Epithelial cell of prostate (primary cell): Measurements from ENCODE around the gene SHPK.

ENCODE experiments used
- DNase-seq: peaks from one replicate; pipeline ENCODE4 v3.0.0-alpha.2; 2011; ENCODE audit warnings: low read depth, low spot score
- H3K27ac ChIP-seq: fragments of 450-650 bp; 2 replicates; pipeline ENCODE4 v1.5.1; 2017; ENCODE audit warnings: mild to moderate bottlenecking

Gene SHPK

DNA sequence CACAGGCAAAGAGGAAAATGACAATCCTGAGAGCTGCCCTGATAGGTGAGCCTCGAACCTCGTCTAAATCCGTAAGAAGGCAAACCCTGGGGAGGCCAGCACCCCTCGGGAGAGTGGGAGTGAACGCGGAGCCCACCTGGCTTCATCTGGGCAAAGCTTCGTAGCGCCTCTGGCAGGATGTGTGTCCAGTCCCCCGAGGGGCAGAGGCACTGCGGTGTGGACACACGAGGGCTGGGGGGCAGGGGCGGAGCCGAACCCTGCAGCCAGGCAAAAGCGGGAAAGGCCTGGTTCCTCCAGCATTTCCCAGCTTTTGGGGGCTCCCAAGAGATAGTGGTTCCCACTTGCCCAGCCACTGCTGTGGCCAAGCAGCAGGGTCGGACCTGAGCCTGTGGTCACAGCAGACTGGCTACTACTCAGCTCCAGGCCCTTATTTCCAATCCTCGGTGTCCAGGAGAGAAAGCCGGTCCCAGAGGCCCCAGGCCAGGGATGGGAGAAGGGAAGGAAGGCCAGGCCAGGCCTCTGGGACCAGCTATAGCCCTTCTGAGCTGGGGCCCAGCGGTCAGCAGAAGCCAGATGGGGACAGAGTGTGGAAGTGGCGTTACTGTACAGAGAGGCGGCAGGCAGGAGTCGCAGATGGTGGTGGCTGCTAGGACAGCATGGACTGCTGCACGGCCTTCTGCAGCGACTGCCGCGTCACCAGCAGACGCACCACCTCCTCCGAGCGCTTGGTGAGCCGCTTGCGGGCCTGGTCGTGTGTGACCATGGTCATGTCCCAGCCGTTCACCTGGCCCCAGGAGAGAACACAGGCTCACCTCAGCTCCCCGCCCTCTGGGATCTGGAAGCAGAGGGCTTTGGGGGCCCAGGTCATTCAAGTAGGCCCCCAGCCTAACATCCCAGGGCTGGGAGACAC is 27.3 kb upstream of the SHPK start:
- no peak overlapping the region for H3K27ac ChIP-seq
- DNase-seq, result no peak

DNA sequence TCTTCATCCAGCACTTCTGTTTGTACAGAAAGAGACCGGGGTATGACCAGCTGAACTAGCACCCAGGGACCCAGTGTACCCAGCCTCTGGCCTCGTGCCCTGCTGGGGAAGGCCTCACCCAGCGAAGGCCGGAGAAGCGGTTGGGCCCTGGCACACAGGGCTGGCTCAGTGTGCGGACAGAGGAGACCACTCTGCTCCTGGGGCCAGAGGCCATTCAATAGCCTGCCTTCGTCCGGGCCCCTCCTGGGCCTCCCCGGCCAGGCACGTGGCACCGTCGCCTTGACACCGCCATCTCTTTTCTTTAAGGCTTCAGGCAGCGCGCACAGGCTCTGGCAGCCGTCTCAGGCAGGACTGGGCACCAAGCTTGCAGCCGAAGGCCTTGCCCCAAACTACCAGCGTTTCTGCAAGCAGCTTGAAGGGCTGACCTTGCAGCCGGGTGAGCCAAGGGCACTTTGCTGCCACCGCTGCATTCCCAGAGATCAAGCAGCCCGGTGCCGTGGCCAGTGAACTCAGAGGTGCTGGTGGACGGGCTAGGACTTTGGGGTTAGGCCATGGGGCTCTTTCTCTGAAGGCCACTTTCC is 24.4 kb upstream of the SHPK start:
- DNase-seq, result no peak
- peak overlapping the region; percentile 13 for H3K27ac ChIP-seq

DNA sequence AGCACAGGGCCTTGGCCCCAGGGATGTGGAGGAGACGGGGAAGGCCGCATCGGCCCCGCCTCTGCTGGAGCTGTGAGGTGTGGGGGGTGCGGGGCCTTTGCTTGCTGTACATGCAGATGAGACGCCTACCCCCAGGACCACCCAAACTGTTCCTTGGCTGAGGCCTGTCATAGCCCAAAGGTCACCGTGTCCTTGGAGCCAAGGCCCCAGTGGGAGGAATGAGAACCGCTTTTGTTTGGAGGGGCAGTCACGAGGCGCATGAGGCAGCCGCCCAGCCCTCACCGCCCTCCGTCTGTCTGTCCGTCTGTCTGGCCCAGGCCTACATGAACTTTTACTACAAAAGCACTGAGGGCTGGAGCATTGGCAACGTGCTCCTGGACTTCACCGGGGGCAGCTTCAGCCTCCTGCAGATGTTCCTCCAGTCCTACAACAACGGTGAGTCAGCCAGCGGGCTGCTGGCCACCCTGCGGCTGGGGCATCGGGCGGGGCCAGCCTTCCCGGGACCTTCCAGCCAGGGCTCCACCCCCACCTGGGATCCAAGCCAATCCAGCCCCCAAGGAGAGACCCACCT is 23.6 kb upstream of the SHPK start:
- DNase-seq, result no peak
- peak overlapping the region; percentile 13 for H3K27ac ChIP-seq

DNA sequence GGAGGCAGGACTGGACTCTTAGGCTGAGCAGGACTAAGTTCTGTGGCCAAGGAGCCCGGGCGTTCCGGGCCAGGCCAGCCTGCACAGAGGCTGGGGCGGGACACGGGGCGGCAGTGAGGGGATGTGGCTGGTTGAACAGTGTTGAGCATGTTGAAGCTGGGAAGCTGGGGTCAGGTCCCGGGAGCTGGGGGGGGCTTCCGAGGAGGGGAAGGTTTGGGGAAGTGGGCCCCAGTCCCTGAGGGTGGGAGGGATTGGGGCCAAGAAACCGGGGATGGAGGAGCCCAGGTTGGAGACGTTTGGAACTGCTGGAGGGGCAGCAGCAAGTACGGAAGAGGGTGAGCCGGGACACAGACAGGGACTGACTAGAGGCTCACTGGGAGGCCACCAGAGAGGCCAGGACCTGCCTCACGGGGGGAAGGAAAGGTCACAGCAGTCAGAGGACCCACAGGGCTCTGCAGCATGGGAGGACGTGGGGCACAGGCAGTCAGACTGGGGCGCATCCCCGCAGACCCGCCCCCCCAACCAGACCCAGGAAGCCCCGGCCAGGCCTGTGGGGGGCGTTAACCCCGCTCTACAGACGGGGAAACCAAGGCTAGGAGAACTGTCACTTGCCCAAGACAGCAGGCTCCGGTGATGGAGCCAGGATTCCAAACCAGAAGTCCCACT is 22.9 kb upstream of the SHPK start:
- no peak for DNase-seq
- no peak overlapping the region for H3K27ac ChIP-seq

DNA sequence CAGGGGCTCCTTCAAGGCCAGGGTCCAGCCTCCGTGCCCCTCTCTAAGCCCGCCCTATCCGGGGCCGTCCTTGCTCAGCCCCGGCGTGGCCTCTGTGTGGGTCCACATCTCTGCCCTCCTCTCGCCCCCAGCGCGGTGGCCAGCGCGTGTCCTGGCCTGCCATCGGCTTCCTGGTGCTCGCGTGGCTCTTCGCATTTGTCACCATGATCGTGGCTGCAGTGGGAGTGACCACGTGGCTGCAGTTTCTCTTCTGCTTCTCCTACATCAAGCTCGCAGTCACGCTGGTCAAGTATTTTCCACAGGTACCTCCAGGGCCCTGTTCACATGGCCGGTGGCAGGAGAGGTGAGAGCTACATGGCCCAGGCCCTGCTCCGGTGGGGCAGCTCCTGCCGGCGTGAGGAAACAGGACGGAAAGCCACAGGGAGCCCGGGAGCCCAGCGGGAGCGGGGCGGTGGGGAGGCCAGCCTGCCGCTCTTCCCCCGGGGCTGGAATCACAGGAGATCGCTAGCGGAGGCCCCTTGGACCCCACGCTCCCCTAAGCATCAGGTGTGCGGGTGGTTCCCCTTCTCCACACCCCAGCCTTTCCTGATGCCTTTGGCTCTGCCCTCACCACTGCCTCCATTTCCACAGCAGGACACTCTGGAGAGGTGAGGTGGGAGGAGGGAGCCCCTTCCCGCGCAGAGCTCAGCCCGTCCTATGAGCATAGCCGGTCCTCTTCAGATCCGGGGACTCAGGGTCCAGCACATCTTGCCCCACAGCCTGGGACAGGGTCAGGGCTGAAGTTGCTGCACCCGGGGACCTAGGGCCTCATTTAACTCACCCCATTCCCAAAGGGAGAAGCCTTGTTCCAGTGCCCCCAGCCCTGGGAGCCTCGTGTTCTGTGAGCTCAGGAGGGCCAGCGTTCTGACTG is 22.1 kb upstream of the SHPK start:
- H3K27ac ChIP-seq, result no peak overlapping the region
- DNase-seq, result no peak

DNA sequence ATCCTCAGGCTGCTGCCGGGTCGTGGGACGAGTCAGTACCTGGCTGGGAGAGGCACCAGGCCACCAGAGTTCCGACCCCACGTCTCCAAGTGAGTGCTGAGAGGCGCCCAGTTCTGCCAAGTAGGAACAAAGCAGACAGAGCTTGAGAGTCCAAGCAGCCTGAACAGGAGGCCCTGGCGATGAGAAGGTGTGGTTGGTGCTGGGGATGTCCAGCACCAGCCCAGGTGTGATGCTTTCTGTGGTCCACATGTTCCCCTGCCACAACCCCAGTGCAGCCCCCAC is 21.5 kb upstream of the SHPK start:
- no peak overlapping the region for H3K27ac ChIP-seq
- DNase-seq, result no peak

DNA sequence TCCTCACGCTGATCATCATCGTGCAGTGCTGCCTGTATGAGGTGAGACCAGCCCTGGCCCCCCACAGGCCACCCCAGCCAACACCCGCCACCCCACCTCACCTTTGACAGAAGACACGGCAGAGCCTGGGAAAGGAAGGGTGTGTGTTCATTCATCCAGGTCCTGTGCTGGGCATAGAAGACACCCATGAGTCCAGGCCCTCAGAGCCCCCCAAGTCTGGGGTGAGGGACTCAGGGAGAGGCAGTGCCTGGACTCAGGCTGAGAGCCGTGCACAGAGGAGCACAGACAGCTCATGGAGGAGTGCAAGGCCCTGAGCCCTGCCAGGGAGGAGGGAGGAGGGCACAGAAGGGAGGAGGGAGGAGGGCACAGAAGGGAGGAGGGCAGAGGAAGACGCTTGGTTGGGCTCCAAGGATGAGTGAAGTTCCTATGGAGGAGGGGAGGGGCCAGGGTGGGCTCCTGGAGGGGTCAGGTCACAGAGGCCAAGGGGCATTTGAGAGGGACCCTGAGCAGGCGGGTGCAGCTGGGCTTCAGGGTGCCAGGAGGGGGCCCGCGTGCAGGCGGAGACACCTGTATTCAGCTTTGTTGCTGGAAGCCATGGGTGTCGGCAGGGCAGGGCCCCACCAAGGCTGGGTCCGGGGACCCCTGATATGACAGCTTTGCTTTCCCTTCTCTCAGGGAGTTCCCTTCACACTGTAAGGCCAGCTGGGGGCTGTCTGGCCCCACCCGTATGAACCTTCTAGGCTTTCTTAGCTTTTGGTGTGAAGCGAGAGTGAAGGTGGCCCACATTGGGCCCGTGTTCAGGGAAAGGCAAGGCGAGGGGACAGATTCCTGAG is 20.9 kb upstream of the SHPK start:
- no peak for DNase-seq

DNA sequence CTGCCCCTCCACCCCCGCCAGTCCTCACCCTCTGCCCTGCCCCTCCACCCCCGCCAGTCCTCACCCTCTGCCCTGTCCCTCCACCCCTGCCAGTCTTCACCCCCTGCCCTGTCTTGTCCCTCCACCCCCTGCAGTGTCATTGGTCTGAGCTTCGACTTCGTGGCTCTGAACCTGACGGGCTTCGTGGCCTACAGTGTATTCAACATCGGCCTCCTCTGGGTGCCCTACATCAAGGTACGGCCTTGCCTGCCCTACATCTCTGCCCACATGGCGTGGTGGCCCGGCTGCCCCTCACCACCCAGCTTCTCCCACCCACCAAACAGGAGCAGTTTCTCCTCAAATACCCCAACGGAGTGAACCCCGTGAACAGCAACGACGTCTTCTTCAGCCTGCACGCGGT is 20.3 kb upstream of the SHPK start:
- no peak for DNase-seq
- no peak overlapping the region for H3K27ac ChIP-seq

More for the DNA sequence above, 20.9 kb upstream of the SHPK start:
- no peak overlapping the region for H3K27ac ChIP-seq

DNA sequence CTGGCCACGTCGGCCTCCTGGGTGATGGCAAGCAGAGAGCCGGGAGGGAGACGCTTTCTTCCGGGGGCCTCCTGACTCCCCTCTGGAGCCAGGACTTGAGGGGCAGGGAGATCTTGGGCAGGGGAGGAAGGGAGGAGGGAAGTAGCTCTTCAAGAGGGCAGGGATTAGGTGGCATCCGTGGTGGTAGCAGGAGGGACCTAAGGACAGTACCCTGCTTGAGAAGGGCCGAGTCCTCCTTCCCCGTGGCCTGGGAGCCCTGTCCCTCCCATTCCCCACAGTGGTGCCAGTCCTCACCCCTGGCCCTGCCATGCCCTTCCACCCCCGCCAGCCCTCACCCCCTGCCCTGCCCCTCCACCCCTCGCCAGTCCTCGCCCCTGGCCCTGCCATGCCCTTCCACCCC is 19.7 kb upstream of the SHPK start:
- DNase-seq, result no peak
- H3K27ac ChIP-seq, result no peak overlapping the region

DNA sequence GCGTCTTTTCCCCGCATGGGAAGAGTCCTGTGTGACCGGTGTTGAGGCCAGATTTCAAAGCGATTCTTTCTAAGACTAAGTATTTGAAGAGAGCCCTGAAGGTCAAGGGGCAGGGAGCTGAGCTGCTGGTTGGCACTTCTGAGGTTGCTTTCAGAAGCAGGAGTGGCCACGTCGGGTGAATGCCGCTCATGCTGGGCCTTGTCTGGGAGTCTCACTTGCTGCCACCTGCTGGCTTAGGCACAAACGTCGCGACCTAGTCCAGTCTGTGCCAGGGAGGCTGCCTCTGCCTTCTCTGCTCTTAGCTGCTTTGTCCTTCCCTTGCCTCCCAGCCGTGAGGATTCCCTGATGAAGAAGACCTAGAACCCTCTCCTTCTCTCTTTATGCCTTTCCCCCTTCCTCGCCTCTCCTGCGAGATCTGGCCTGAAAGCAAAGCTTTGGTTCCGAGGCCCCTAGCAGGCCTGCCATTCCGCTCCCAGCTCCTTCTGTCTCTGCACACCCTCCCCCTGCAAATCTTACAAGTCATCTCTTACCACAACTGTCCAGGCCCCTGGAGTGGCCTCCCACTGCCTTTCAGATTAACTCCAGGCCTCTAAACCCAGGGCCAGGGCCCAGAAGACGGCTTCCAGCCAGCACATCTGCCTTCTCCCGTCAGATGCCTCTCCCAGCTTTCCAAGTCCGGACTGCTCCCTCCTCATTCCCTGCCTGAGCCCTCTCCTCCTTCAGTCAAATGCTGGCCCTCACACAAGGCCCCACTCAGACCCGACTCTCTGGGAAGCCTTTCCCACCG is 11.9 kb upstream of the SHPK start:
- H3K27ac ChIP-seq, result no peak overlapping the region
- no peak for DNase-seq

DNA sequence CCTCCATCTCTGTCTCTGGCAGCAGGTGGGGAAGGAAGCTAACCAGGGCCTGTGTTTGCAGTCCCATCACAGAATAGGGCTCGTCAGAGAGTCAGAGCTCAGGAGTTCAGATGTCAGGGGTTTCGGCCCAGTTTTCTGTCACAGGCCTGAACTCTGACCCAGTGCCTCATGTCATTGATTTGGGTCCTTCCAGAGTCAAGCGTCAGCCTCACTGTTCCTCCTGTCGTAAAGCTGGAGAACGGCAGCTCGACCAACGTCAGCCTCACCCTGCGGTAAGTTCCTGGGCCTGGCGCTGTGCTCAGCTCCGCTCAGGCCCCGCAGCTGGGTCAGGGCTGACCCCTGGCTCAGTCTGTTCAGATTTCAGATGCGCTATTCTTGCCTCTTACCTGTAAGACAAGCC is 11.2 kb upstream of the SHPK start:
- H3K27ac ChIP-seq, result no peak overlapping the region
- no peak for DNase-seq

DNA sequence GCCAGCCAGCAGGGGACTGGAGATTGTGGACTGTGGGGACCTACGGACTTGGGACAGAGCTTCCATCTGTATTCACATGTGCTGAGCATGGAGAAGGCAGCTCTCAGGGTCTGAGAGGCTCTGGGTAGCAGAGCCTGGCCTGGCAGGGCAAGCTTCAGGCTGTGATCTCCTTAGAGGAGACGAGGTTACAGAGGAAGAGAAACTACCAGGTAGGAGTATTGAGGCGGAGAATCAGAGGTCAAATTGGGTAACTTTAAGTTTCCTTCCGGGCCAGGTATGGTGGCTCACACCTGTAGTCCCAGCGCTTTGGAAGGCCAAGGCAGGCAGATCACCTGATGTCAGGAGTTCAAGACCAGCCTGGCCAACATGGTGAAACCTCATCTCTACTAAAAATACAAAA is 9.3 kb upstream of the SHPK start:
- no peak for DNase-seq
- H3K27ac ChIP-seq, result no peak overlapping the region

DNA sequence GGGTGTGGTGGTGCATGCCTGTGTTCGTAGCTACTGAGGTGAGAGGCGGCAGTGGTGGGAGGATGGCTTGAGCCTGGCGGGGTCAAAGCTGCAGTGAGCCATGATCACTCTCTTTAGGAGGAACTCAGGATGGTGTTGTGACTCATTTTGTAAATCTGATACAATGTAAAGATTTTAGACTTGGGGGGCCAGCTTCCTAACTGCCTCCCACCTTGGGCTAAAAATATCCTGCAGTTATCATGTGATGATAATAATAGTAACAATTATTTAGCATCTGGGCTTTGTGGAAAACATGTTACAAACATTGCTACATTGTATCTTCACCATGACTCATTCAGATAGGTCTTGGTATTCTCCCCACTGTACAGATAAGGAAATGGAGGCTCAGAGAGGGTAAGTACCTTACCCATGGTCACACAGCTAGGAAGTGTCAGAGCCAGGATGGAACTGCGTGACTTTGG is 7.9 kb upstream of the SHPK start:
- H3K27ac ChIP-seq, result no peak overlapping the region
- no peak for DNase-seq

DNA sequence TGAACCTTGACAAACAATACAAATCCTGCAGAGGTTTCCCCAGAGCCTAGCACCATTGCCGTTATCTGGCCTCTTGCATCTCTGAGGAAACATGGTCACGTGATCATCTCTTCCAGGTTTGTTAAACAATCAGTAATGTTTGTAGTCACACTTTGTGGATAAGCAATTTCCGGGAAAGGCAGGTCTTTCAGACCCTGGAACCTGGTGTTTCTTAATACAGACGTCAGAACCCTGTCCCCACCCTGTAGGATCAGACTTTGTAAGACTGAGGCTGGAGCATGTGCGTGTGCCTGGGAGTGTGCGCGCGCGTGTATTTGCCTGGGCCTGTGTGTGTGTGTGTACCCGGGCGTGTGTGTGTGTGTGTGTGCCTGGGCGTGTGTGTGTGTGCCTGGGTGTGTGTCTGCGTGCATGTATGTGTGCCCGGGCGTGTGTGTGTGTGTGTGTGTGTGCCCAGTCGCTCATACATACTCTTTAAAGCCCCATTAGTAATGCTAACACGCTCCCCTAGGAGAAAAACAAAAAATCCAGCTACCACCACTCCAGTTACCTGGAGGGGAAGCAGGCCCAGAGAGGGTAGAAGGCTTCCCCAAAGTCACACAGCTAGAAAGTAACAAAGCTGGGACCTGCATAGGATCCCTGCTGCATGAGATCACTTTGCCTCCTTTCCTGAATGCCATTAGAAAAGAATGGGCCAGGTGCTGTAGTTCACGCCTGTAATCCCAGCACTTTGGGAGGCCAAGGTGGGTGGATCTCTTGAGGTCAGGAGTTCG is 5.9 kb upstream of the SHPK start:
- DNase-seq, result no peak
- no peak overlapping the region for H3K27ac ChIP-seq

DNA sequence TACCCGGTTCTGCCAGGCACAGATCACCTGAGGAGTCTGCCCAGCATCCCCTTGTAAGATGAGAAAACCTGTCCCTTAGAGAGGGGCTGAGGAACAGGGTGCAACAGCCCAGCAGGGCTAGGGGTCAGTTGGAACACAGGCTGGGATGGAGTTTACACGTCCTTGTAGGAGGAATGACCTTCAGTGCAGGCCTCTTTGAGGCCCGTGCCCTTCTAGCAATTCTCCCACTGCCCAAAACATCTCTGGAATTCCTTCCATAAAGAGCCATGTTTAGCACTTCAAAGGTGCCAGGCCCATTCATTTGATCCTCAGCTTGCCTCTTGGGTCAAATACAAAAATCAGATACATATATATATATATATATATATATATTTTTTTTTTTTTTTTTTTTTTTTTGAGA is 5.0 kb upstream of the SHPK start:
- no peak overlapping the region for H3K27ac ChIP-seq
- DNase-seq, result no peak

DNA sequence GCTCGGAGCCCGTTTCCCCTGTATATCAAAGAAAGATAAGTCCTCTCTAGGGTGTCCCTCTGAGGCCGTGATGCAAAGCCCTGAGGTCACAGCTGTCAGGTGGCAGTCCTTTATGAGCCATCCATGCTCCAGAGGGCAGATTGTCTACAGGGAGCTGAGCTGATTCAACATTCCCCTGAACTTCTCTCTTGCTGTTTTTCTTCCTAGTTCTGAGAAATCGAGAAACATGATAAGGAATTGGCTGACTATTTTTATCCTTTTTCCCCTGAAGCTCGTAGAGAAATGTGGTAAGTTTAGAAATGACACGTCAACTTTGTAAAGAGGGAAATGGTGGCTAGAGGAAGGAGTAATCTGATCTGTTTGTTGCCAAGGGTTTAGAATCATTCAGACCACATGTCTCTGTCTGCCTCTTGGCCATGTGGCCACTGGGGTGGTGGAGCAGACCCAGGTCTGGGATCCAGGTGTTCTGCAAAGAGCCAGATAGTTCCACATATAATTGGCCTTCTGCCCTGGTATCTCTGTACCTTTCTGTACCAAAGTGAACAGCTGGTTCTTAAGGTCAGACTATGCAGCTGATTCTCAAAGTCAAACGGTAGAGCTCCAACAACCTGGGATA is 4.0 kb upstream of the SHPK start:
- H3K27ac ChIP-seq, result no peak overlapping the region
- DNase-seq, result no peak

DNA sequence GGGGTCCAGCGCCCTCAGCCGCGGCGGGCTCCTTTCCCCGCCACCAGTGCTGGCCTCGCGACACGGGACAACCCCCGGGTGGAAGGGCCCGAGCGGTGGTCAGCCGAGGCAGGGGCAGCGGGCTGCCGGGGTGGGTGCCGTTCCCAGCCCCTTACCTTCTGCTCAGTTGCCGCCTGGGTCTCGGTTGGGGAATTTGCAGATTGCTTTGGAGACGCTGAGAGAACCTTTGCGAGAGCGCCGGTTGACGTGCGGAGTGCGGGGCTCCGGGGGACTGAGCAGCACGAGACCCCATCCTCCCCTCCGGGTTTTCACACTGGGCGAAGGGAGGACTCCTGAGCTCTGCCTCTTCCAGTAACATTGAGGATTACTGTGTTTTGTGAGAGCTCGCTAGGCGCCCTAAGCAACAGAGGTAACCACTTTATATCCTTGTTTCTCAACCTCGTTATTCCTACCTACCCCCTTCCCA is 891 bp upstream of the SHPK start:
- H3K27ac ChIP-seq, result peak overlapping the region; percentile 95
- no peak for DNase-seq
